C4-2B (cell line): ENCODE results near the gene ANGPTL3.

Experiments
- ZFX ChIP-seq: fragments of 450-650 bp; IDR thresholded peaks from 2 replicates; pipeline ENCODE4 v1.6.1; 2017
- TF ChIP-seq, protein P1 (sequence below): fragments of 450-650 bp; conservative IDR thresholded peaks from 2 replicates; pipeline ENCODE4 v1.5.1; 2017; ENCODE audit warnings: mild to moderate bottlenecking

DNA sequence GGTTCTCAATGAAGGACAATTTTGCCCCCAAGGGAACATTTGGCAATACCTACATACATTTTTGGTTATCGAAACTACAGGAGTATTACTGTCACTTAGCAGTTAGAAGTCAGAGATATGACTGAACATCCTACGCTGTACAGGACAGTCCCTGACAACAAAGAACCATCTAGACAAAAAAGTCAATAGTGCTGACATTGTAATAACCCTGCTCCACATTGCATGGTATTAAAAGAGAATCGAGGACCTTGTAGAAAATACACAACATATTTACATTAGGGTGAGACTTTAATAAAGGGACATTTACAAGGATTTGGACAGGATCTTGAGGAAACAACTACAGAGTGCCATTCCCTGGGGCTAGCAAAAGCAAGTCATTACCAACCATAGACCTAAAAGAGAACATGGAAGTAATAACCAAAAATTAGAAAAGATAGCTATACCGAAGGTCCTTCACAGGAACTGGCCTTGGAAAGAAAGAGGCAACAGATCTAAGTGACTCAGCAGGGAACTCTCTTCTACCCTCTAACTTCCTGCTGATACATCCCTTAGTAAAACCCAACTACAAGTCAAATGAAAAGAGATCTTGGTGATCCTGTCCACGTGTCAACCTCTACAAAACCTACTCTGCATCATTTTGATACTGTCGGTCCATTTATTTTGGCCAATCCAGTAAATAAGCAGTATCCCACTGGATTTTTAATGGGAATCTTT, 40.2 kb downstream of the ANGPTL3 start:
- TF ChIP-seq, protein P1, sequence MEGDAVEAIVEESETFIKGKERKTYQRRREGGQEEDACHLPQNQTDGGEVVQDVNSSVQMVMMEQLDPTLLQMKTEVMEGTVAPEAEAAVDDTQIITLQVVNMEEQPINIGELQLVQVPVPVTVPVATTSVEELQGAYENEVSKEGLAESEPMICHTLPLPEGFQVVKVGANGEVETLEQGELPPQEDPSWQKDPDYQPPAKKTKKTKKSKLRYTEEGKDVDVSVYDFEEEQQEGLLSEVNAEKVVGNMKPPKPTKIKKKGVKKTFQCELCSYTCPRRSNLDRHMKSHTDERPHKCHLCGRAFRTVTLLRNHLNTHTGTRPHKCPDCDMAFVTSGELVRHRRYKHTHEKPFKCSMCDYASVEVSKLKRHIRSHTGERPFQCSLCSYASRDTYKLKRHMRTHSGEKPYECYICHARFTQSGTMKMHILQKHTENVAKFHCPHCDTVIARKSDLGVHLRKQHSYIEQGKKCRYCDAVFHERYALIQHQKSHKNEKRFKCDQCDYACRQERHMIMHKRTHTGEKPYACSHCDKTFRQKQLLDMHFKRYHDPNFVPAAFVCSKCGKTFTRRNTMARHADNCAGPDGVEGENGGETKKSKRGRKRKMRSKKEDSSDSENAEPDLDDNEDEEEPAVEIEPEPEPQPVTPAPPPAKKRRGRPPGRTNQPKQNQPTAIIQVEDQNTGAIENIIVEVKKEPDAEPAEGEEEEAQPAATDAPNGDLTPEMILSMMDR = no peak
- TF ChIP-seq ZFX = no peak
